ENCODE data around the gene SBK1. TPM values are rescaled to one million over a fixed set of nuclear protein-coding genes. Genes with fewer than 3 reads are reported as not detected.

The SBK1 gene
- total and polyA plus RNA-seq, 2 of the 4 experiments (the other 2 are of a cell fraction) = under 0.01 to 0.05 TPM

GRCh38 chr16:28321700-28322411 is 29.5 kb downstream of the SBK1 start:
- Histone ChIP-seq H3K79me1 (ENCODE audit: low read depth in 1 of 2, low read length in 2 of 2) (no peaks in the 10 kb centered on the region), H3K4me2 (ENCODE audit: low read depth, low read length) (no peak overlapping the region), H4K91ac (ENCODE audit: insufficient read depth, low read depth, low read length) (no peak overlapping the region), H2BK15ac (ENCODE audit: low read depth, low read length) (no peak overlapping the region), H3K4me1 (ENCODE audit: control insufficient read depth, insufficient read depth, low read length) (no peaks in the 10 kb centered on the region), H3K56ac (ENCODE audit: extremely low read depth, insufficient read depth, low read length) (no peak overlapping the region), H3K4me3 (ENCODE audit: insufficient read depth, low read depth, low read length) (no peak overlapping the region), H3K9ac (ENCODE audit: low read depth, low read length) (no peak overlapping the region), H4K8ac (ENCODE audit: low read depth in 2 of 2, low read length in 2 of 2) (no peak overlapping the region), H3K14ac (replicated peaks; ENCODE audit: low read depth, low read length) (no peak overlapping the region), H3K36me3 (ENCODE audit: control insufficient read depth, insufficient read depth, low read length) (no peaks in the 10 kb centered on the region), H2AK9ac (replicated peaks; ENCODE audit: low read depth, low read length, poor library complexity) (peak overlapping the region; percentile 13), H3K23ac (ENCODE audit: low read depth, low read length) (no peak overlapping the region), H2BK20ac (ENCODE audit: low read depth, low read length) (no peak overlapping the region), H3K9me1 (ENCODE audit: insufficient read depth, low read length) (no peaks in the 10 kb centered on the region), H3K18ac (ENCODE audit: low read depth, low read length) (no peak overlapping the region), H3K27me3 (ENCODE audit: control insufficient read depth, insufficient read depth, low read length) (no peaks in the 10 kb centered on the region; the same call in 1 of the 2 replicates), H3K9me3 (ENCODE audit: control insufficient read depth, insufficient read depth, low read length) (no peaks in the 10 kb centered on the region), H2AK5ac (ENCODE audit: low read depth, low read length) (no peak overlapping the region), H2BK5ac (ENCODE audit: low read depth, low read length, poor library complexity, severe bottlenecking) (no peak overlapping the region), H3K27ac (ENCODE audit: insufficient read depth, low read length) (no peak overlapping the region), H2AFZ (replicated peaks; ENCODE audit: low read length, poor library complexity) (peak overlapping the region; percentile 75), H4K20me1 (ENCODE audit: insufficient read depth, low read length) (no peaks in the 10 kb centered on the region), H2BK120ac (ENCODE audit: low read depth, low read length) (no peak overlapping the region), H3K4ac (ENCODE audit: low read depth, low read length) (no peak overlapping the region), H4K5ac (ENCODE audit: low read depth, low read length) (no peak overlapping the region)
- no peak for TF ChIP-seq MAZ (IDR thresholded peaks at IDR 0.05; ENCODE audit: borderline replicate concordance, low read depth, low read length)
- no peak for TF ChIP-seq BHLHE40 (IDR thresholded peaks at IDR 0.05; ENCODE audit: low read depth, low read length)
- no peak for TF ChIP-seq MAFK (IDR thresholded peaks at IDR 0.05; ENCODE audit: low read depth, low read length)
- no peak for TF ChIP-seq RFX5 (IDR thresholded peaks at IDR 0.05; ENCODE audit: low read depth, low read length)
- peak; percentile 63 for TF ChIP-seq SMC3 (IDR thresholded peaks at IDR 0.05; ENCODE audit: low read depth, low read length)
- TF ChIP-seq USF2 (IDR thresholded peaks at IDR 0.05; ENCODE audit: low read depth, low read length) = no peak
- no peak for TF ChIP-seq MXI1 (IDR thresholded peaks at IDR 0.05; ENCODE audit: borderline replicate concordance, low read depth, low read length)
- peak; percentile 63 for TF ChIP-seq CTCF (conservative IDR thresholded peaks at IDR 0.05; ENCODE audit: low read depth, low read length)
- TF ChIP-seq RAD21 (IDR thresholded peaks at IDR 0.05; ENCODE audit: low read length) = peak; percentile 60
- TF ChIP-seq NFE2L2 (IDR thresholded peaks at IDR 0.05; ENCODE audit: low read depth, low read length) = no peak
- no peak for TF ChIP-seq CHD1 (IDR thresholded peaks at IDR 0.05; ENCODE audit: low read depth, low read length)
- TF ChIP-seq FOS (IDR thresholded peaks at IDR 0.05; ENCODE audit: low read depth, low read length) = no peak
- no peak for TF ChIP-seq CEBPB (IDR thresholded peaks at IDR 0.05; ENCODE audit: low read depth, low read length)
- TF ChIP-seq RCOR1 (IDR thresholded peaks at IDR 0.05; ENCODE audit: insufficient replicate concordance, low read length) = no peak
- WGBS, 2 experiments (ENCODE audit: extremely low coverage in 2 of 2, insufficient read length in 1 of 2) = 50% methylated on average over 2 of the region's 20 CpGs; no CpG with 5 or more reads in 1 of the 2 experiments
- DNase-seq (peak; percentile 9), ATAC-seq (ENCODE audit: low read depth) (peak; percentile 84)
- no TSS peak for BruUV-seq (replicated peaks)
- intact Hi-C loops (cut with micrococcal nuclease) = loop anchor here (1.0 kb wide), 2 partner anchors 43 to 227 kb away; no protein-coding TSS in a partner anchor
- dilution Hi-C loops (cut with HindIII; ENCODE audit: low sequenced_read_pairs, unreplicated experiment) = no loop called here
- ChIA-PET POLR2A (ENCODE audit: unreplicated experiment) (no interaction called here), CTCF (interaction anchor here (0.5 to 0.8 kb wide), 3 partner anchors 17 to 160 kb away, joined by 3 read pairs; no protein-coding TSS in a partner anchor)
- in situ Hi-C loops (cut with MboI; ENCODE audit: low sequenced_read_pairs) = loop anchor here (10.0 kb wide), 1 partner anchor 223 kb away; no protein-coding TSS in a partner anchor

Data from IMR-90 (cell line).